HCT116 (cell line): ENCODE data around the gene ARSG.

Source experiments
- CTCF ChIP-seq, 3 experiments: fragments of 200-600 bp in 1 of 3; sonication (generic) in 1 of 3; IDR thresholded peaks in 2 of 3; conservative IDR thresholded peaks in 1 of 3; 2 replicates each; pipeline ENCODE4 v1.5.1; 2012 to 2017; ENCODE audit warnings: low read depth in 2 of 3, low read length in 2 of 3, antibody characterized with exemption in 1 of 3, borderline replicate concordance in 1 of 3, control low read depth in 1 of 3, mild to moderate bottlenecking in 1 of 3, mixed read lengths in 1 of 3, mixed run types in 1 of 3, moderate library complexity in 1 of 3; ENCODE audit not compliant: insufficient read depth in 1 of 3
- EZH2 ChIP-seq: fragments of 200-600 bp; sonication (generic); IDR thresholded peaks from 2 replicates; pipeline ENCODE4 v1.6.1; 2017; ENCODE audit warnings: antibody characterized with exemption, mixed run types
- EZH2phosphoT487 ChIP-seq: fragments of 200-600 bp; IDR thresholded peaks from 2 replicates; pipeline ENCODE4 v1.6.1; 2018; ENCODE audit warnings: antibody characterized with exemption, borderline replicate concordance
- POLR2A ChIP-seq: IDR thresholded peaks from 2 replicates; pipeline ENCODE4 v1.7.0; 2011; ENCODE audit warnings: borderline replicate concordance; ENCODE audit not compliant: insufficient read depth, insufficient read length; ENCODE audit errors: extremely low read depth
- SP1 ChIP-seq: IDR thresholded peaks from 2 replicates; pipeline ENCODE4 v1.6.1; 2012; ENCODE audit warnings: low read depth
- TCF7L2 ChIP-seq: IDR thresholded peaks from 2 replicates; pipeline ENCODE4 v1.7.0; 2011; ENCODE audit warnings: borderline replicate concordance, inconsistent platforms; ENCODE audit not compliant: insufficient read depth, insufficient read length; ENCODE audit errors: extremely low read depth
- ZFX ChIP-seq: fragments of 450-650 bp; IDR thresholded peaks from 2 replicates; pipeline ENCODE4 v1.6.1; 2017
- ZNF274 ChIP-seq: fragments of 200-500 bp; sonication (Bioruptor generic); IDR thresholded peaks from 2 replicates; pipeline ENCODE4 v1.6.1; 2014; ENCODE audit warnings: mild to moderate bottlenecking, low read depth, low read length, inconsistent platforms

GRCh38 chr17:68441070-68441770, 149.9 kb downstream of the ARSG start:
- no peak for TF ChIP-seq ZNF274
- no peak for TF ChIP-seq CTCF (IDR thresholded peaks at IDR 0.05 in 2 of 3, conservative IDR thresholded peaks at IDR 0.05 in 1 of 3; ENCODE audit: borderline replicate concordance in 1 of 3, insufficient read depth in 1 of 3, low read depth in 2 of 3, low read length in 2 of 3)
- no peak for TF ChIP-seq SP1
- TF ChIP-seq EZH2phosphoT487 = no peak
- no peak for TF ChIP-seq TCF7L2
- TF ChIP-seq ZFX = no peak
- no peak for TF ChIP-seq EZH2
- no peak for TF ChIP-seq POLR2A
